Common myeloid progenitor, CD34-positive (primary cell): Measurements from ENCODE around the gene SAMD4A.

Experiments
- CTCF ChIA-PET: fragments of 350-600 bp; sonication (Branson Sonifier 250); formaldehyde crosslinking; loops from one replicate; lab custom pipeline; 2021; ENCODE audit warnings: antibody characterized with exemption; lab: Charles Lee
- POLR2A ChIA-PET: fragments of 350-600 bp; sonication (Branson Sonifier 250); formaldehyde crosslinking; loops from one replicate; lab custom pipeline; 2021; ENCODE audit warnings: antibody characterized with exemption; lab: Charles Lee
- DNase-seq, 3 donors: peaks; one replicate each; pipeline versions ENCODE4 v3.0.0 to v3.0.0-alpha.2; 2013
- H3K27ac ChIP-seq, 2 experiments: 1 replicate in 1 of 2; 2 replicates in 1 of 2; pipeline ENCODE4 v1.7.0; 2013; ENCODE audit warnings: inconsistent platforms in 2 of 2, low read length in 2 of 2, mild to moderate bottlenecking in 2 of 2, low read depth in 1 of 2, moderate library complexity in 1 of 2; ENCODE audit not compliant: severe bottlenecking in 2 of 2, insufficient read depth in 1 of 2, poor library complexity in 1 of 2
- H3K27me3 ChIP-seq, 5 experiments: replicated peaks in 2 of 5; 1 replicate in 3 of 5; 2 replicates in 2 of 5; pipeline versions ENCODE4 v1.6.1 to v1.7.0; 2013; ENCODE audit warnings: low read length in 4 of 5, mild to moderate bottlenecking in 2 of 5, moderate library complexity in 2 of 5, inconsistent platforms in 1 of 5; ENCODE audit not compliant: insufficient read depth in 5 of 5, control insufficient read depth in 4 of 5
- H3K36me3 ChIP-seq, 4 experiments: 1 replicate in 2 of 4; 2 replicates in 2 of 4; pipeline versions ENCODE4 v1.6.1 to v1.7.0; 2013; ENCODE audit warnings: low read length in 3 of 4, control low read depth in 1 of 4, mild to moderate bottlenecking in 1 of 4; ENCODE audit not compliant: control insufficient read depth in 4 of 4, insufficient read depth in 4 of 4
- H3K4me1 ChIP-seq, 4 experiments: 1 replicate in 3 of 4; 2 replicates in 1 of 4; pipeline versions ENCODE4 v1.6.1 to v1.7.1; 2013; ENCODE audit warnings: low read length in 3 of 4, mild to moderate bottlenecking in 3 of 4, control low read depth in 1 of 4, inconsistent platforms in 1 of 4, moderate library complexity in 1 of 4; ENCODE audit not compliant: control insufficient read depth in 4 of 4, insufficient read depth in 4 of 4; ENCODE audit errors: control extremely low read depth in 1 of 4
- H3K4me3 ChIP-seq, 7 experiments: 1 replicate in 4 of 7; 2 replicates in 3 of 7; pipeline versions ENCODE4 v1.5.1 to v1.7.0; 2013; ENCODE audit warnings: mild to moderate bottlenecking in 7 of 7, low read length in 6 of 7, moderate library complexity in 6 of 7, inconsistent platforms in 2 of 7, low read depth in 2 of 7, control low read depth in 1 of 7; ENCODE audit not compliant: insufficient read depth in 4 of 7, control insufficient read depth in 1 of 7; ENCODE audit errors: extremely low read depth in 1 of 7
- H3K9me3 ChIP-seq, 5 experiments: 1 replicate in 4 of 5; 2 replicates in 1 of 5; pipeline versions ENCODE4 v1.6.1 to v1.7.1; 2013; ENCODE audit warnings: low read length in 4 of 5, mild to moderate bottlenecking in 2 of 5, inconsistent platforms in 1 of 5, low read depth in 1 of 5, moderate library complexity in 1 of 5; ENCODE audit not compliant: control insufficient read depth in 4 of 5, insufficient read depth in 2 of 5; ENCODE audit errors: control extremely low read depth in 1 of 5
- WGBS: methylation state at CpG from one replicate; pipeline ENCODE4 v1.1.5; 2013; ENCODE audit not compliant: insufficient coverage; 5-methylcytosine and 5-hydroxymethylcytosine counted together

Gene SAMD4A

GRCh38 chr14:54834081-54834480 lies 267.2 kb downstream of the SAMD4A start:
- no peaks in the 10 kb centered on the region for H3K4me1 ChIP-seq
- H3K27ac ChIP-seq = no peak overlapping the region
- no peaks in the 10 kb centered on the region for H3K27me3 ChIP-seq
- no peaks in the 10 kb centered on the region for H3K9me3 ChIP-seq
- POLR2A ChIA-PET = no interaction called here
- no peaks in the 10 kb centered on the region for H3K36me3 ChIP-seq
- DNase-seq = no peak
- CTCF ChIA-PET = no interaction called here
- H3K4me3 ChIP-seq = no peak overlapping the region

GRCh38 chr14:54834727-54835126 lies 267.8 kb downstream of the SAMD4A start:
- CTCF ChIA-PET = no interaction called here
- no peak for DNase-seq
- Histone ChIP-seq H3K27ac (no peak overlapping the region), H3K4me1 (no peaks in the 10 kb centered on the region), H3K36me3 (no peaks in the 10 kb centered on the region), H3K27me3 (no peaks in the 10 kb centered on the region), H3K4me3 (no peak overlapping the region), H3K9me3 (no peaks in the 10 kb centered on the region)
- POLR2A ChIA-PET = no interaction called here
- 94% methylated on average over 2 of the region's 6 CpGs for WGBS

- Histone ChIP-seq H3K9me3 (no peaks in the 10 kb centered on the region), H3K27me3 (no peaks in the 10 kb centered on the region), H3K4me1 (no peaks in the 10 kb centered on the region), H3K4me3 (no peak overlapping the region), H3K27ac (no peak overlapping the region), H3K36me3 (peaks cover 0 to under 1% (median 0%) of the 10 kb centered on the region in 4 experiments)
- no peak for DNase-seq
- WGBS = 60% methylated on average over 1 of the region's 2 CpGs
- ChIA-PET CTCF (no interaction called here), POLR2A (no interaction called here)
Measured at GRCh38 chr14:54836231-54836630, 269.3 kb downstream of the SAMD4A start.

GRCh38 chr14:54837508-54838149 lies 270.7 kb downstream of the SAMD4A start:
- H3K9me3 ChIP-seq = no peaks in the 10 kb centered on the region
- no peak overlapping the region for H3K27ac ChIP-seq
- no CpG with 5 or more reads among the region's 2 CpGs for WGBS
- peaks cover 0 to 6% (median 1%) of the 10 kb centered on the region in 4 experiments for H3K36me3 ChIP-seq
- H3K4me1 ChIP-seq = no peaks in the 10 kb centered on the region
- no peak overlapping the region for H3K4me3 ChIP-seq
- DNase-seq = no peak
- ChIA-PET POLR2A (interaction anchor here (1.0 kb wide), 1 partner anchor 55 kb away, joined by 3 read pairs; no protein-coding TSS in a partner anchor), CTCF (no interaction called here)
- H3K27me3 ChIP-seq = no peaks in the 10 kb centered on the region

GRCh38 chr14:54838931-54839512 lies 272.1 kb downstream of the SAMD4A start:
- H3K9me3 ChIP-seq = no peaks in the 10 kb centered on the region
- H3K36me3 ChIP-seq = peaks cover 0 to 6% (median 3%) of the 10 kb centered on the region in 4 experiments
- 99% methylated on average over 6 of the region's 10 CpGs for WGBS
- no peaks in the 10 kb centered on the region for H3K4me1 ChIP-seq
- CTCF ChIA-PET = no interaction called here
- POLR2A ChIA-PET = no interaction called here
- no peaks in the 10 kb centered on the region for H3K27me3 ChIP-seq
- H3K27ac ChIP-seq = no peak overlapping the region
- DNase-seq = no peak
- no peak overlapping the region for H3K4me3 ChIP-seq

- Histone ChIP-seq H3K4me1 (no peaks in the 10 kb centered on the region), H3K27me3 (no peaks in the 10 kb centered on the region), H3K36me3 (peaks cover 0 to 7% (median 3%) of the 10 kb centered on the region in 4 experiments), H3K27ac (no peak overlapping the region), H3K4me3 (no peak overlapping the region), H3K9me3 (no peaks in the 10 kb centered on the region)
- POLR2A ChIA-PET = no interaction called here
- CTCF ChIA-PET = no interaction called here
- no peak for DNase-seq
- WGBS = no CpG with 5 or more reads among the region's 3 CpGs
Measured at GRCh38 chr14:54839701-54840119, 272.8 kb downstream of the SAMD4A start.

- Histone ChIP-seq H3K4me3 (no peak overlapping the region), H3K4me1 (no peaks in the 10 kb centered on the region), H3K27ac (no peak overlapping the region), H3K27me3 (no peaks in the 10 kb centered on the region), H3K9me3 (no peaks in the 10 kb centered on the region), H3K36me3 (peaks cover 0 to 7% (median 3%) of the 10 kb centered on the region in 4 experiments)
- WGBS = 100% methylated on average over 2 of the region's 3 CpGs
- no peak for DNase-seq
- CTCF ChIA-PET = no interaction called here
- POLR2A ChIA-PET = no interaction called here
Measured at GRCh38 chr14:54840336-54840735, 273.4 kb downstream of the SAMD4A start.
